Activated CD8-positive, alpha-beta T cell treated with anti-CD3 and anti-CD28 coated beads for 36 hours (primary cell): ENCODE data around the gene CLDND2. TPM values are rescaled to one million over a fixed set of nuclear protein-coding genes. Genes with fewer than 3 reads are reported as not detected.

Source experiments
- ATAC-seq: fragments of 200-7000 bp; cut with Tn5 transposase; one replicate; pipeline ENCODE4 v1.10.0; 2021; ENCODE audit warnings: mild to moderate bottlenecking, moderate library complexity
- CTCF ChIA-PET: fragments of 350-600 bp; sonication (Branson Sonifier 250); formaldehyde crosslinking; loops from one replicate; lab custom pipeline; 2021; ENCODE audit warnings: antibody characterized with exemption; lab: Charles Lee
- POLR2A ChIA-PET: fragments of 350-600 bp; sonication (Branson Sonifier 250); formaldehyde crosslinking; loops from one replicate; lab custom pipeline; 2021; ENCODE audit warnings: antibody characterized with exemption; lab: Charles Lee
- DNase-seq: peaks from one replicate; pipeline ENCODE4 v3.0.0-alpha.2; 2020
- H3K27ac Mint-ChIP-seq: one replicate; pipeline ENCODE4 v1.8.0; 2021; ENCODE audit warnings: mild to moderate bottlenecking, mixed read lengths
- H3K27me3 Mint-ChIP-seq: one replicate; pipeline ENCODE4 v1.8.0; 2021; ENCODE audit warnings: mixed read lengths
- H3K36me3 Mint-ChIP-seq: one replicate; pipeline ENCODE4 v1.8.0; 2021; ENCODE audit warnings: low read depth, mixed read lengths
- H3K4me1 Mint-ChIP-seq: one replicate; pipeline ENCODE4 v1.8.0; 2021; ENCODE audit warnings: low read depth, mixed read lengths
- H3K4me3 Mint-ChIP-seq: one replicate; pipeline ENCODE4 v1.8.0; 2021; ENCODE audit warnings: mild to moderate bottlenecking, moderate library complexity, mixed read lengths
- H3K9me3 Mint-ChIP-seq: one replicate; pipeline ENCODE4 v1.8.0; 2021; ENCODE audit warnings: mixed read lengths
- intact Hi-C: fragments of 100-400 bp; cut with micrococcal nuclease; formaldehyde crosslinking; loops from one replicate; pipeline ENCODE4 v1.10.0; 2022
- total RNA-seq, 2 experiments: library from RNA; stranded (reverse); gene quantifications; one replicate each; pipeline ENCODE4 v1.2.3, GENCODE V29; 2021
- TF ChIP-seq, protein P1 (sequence below): fragments of 200-600 bp; IDR thresholded peaks from one replicate; pipeline ENCODE4 v1.8.0; 2022; ENCODE audit warnings: antibody characterized with exemption, mild to moderate bottlenecking

The CLDND2 gene
- total RNA-seq, 2 experiments from 2014 or later: 5.0 to 5.4 TPM

- intact Hi-C loops: no loop called here
- H3K27me3 Mint-ChIP-seq: no peaks in the 10 kb centered on the region
- no peak overlapping the region for H3K4me3 Mint-ChIP-seq
- H3K9me3 Mint-ChIP-seq: peaks cover 9% of the 10 kb centered on the region
- TF ChIP-seq, protein P1, sequence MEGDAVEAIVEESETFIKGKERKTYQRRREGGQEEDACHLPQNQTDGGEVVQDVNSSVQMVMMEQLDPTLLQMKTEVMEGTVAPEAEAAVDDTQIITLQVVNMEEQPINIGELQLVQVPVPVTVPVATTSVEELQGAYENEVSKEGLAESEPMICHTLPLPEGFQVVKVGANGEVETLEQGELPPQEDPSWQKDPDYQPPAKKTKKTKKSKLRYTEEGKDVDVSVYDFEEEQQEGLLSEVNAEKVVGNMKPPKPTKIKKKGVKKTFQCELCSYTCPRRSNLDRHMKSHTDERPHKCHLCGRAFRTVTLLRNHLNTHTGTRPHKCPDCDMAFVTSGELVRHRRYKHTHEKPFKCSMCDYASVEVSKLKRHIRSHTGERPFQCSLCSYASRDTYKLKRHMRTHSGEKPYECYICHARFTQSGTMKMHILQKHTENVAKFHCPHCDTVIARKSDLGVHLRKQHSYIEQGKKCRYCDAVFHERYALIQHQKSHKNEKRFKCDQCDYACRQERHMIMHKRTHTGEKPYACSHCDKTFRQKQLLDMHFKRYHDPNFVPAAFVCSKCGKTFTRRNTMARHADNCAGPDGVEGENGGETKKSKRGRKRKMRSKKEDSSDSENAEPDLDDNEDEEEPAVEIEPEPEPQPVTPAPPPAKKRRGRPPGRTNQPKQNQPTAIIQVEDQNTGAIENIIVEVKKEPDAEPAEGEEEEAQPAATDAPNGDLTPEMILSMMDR: no peak
- H3K4me1 Mint-ChIP-seq: peaks cover 26% of the 10 kb centered on the region
- no peak overlapping the region for H3K27ac Mint-ChIP-seq
- peaks cover 4% of the 10 kb centered on the region for H3K36me3 Mint-ChIP-seq
- POLR2A ChIA-PET: interaction anchor here (0.8 to 2.2 kb wide), 3 partner anchors 9 to 16 kb away, joined by 3 to 11 read pairs (median 3); no protein-coding TSS in a partner anchor
- CTCF ChIA-PET: interaction anchor here (1.1 to 1.6 kb wide), 4 partner anchors 10 to 12 kb away, joined by 3 to 5 read pairs (median 4); partner anchors contain the start of gene NKG7
- DNase-seq: no peak
- ATAC-seq: no peak
Measured at GRCh38 chr19:51382004-51382403, 13.2 kb upstream of the CLDND2 start.

GRCh38 chr19:51380379-51380778 is 11.6 kb upstream of the CLDND2 start:
- ATAC-seq: no peak
- ChIA-PET POLR2A (interaction anchor here (0.9 to 2.2 kb wide), 4 partner anchors 9 to 14 kb away, joined by 3 to 11 read pairs (median 4); no protein-coding TSS in a partner anchor), CTCF (interaction anchor here (1.6 to 2.6 kb wide), 2 partner anchors 11 to 13 kb away, joined by 4 to 8 read pairs; no protein-coding TSS in a partner anchor)
- DNase-seq: no peak
- TF ChIP-seq, protein P1: no peak
- peaks cover 9% of the 10 kb centered on the region for H3K9me3 Mint-ChIP-seq
- H3K4me1 Mint-ChIP-seq: peaks cover 39% of the 10 kb centered on the region
- H3K36me3 Mint-ChIP-seq: peaks cover 5% of the 10 kb centered on the region
- peak overlapping the region; percentile 56 for H3K27ac Mint-ChIP-seq
- intact Hi-C loops: no loop called here
- H3K4me3 Mint-ChIP-seq: no peak overlapping the region
- no peaks in the 10 kb centered on the region for H3K27me3 Mint-ChIP-seq

- H3K4me3 Mint-ChIP-seq: no peak overlapping the region
- H3K9me3 Mint-ChIP-seq: peaks cover 9% of the 10 kb centered on the region
- H3K36me3 Mint-ChIP-seq: peaks cover 12% of the 10 kb centered on the region
- no peak overlapping the region for H3K27ac Mint-ChIP-seq
- ChIA-PET CTCF (no interaction called here), POLR2A (interaction anchor here (1.2 kb wide), 1 partner anchor 17 kb away, joined by 3 read pairs; no protein-coding TSS in a partner anchor)
- no peak for DNase-seq
- H3K4me1 Mint-ChIP-seq: peaks cover 65% of the 10 kb centered on the region
- intact Hi-C loops: no loop called here
- TF ChIP-seq, protein P1: no peak
- ATAC-seq: no peak
- no peaks in the 10 kb centered on the region for H3K27me3 Mint-ChIP-seq
Measured at GRCh38 chr19:51377422-51377821, 8.6 kb upstream of the CLDND2 start.

DNA sequence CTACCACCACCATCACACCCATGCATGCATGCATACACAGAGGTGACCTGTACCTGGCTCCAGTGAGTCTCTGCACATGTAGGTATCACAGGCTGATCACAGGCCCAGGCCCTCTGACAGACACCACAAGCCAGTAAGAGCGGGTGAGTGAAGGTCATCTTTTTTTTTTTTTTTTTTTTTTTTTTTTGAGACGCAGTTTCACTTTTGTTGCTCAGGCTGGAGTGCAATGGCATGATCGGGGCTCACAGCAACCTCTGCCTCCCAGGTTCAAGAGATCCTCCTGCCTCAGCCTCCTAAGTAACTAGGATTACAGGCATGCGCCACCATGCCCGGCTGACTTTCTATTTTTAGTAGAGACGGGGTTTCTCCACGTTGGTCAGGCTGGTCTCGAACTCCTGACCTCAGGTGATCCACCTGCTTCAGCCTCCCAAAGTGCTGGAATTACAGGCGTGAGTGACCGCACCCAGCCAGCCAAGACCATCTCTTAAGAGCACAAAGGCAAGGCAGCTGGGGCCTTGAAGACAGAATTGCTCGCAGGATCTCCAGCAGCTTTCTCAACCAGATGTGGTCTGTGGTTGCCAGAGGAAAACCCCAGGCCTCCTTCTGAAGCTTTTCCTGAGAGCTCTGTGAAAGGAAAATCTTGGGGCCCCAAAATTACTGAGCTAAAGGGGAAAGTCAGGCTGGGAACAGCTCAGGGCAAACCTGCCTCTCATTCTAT is 6.9 kb upstream of the CLDND2 start:
- TF ChIP-seq, protein P1: no peak
- ChIA-PET CTCF (interaction anchor here (1.4 kb wide), 1 partner anchor 23 kb away, joined by 3 read pairs; no protein-coding TSS in a partner anchor), POLR2A (interaction anchor here (1.1 kb wide), 1 partner anchor 20 kb away, joined by 3 read pairs; no protein-coding TSS in a partner anchor)
- Mint-ChIP-seq H3K36me3 (peaks cover 23% of the 10 kb centered on the region), H3K27ac (peak overlapping the region; percentile 94), H3K4me1 (peaks cover 65% of the 10 kb centered on the region), H3K9me3 (peaks cover 3% of the 10 kb centered on the region), H3K27me3 (no peaks in the 10 kb centered on the region), H3K4me3 (peak overlapping the region; percentile 72)
- ATAC-seq: peak; percentile 12
- intact Hi-C loops: no loop called here
- DNase-seq: peak; percentile 77
